ENCODE results near the gene MRLN.

Gene MRLN

DNA sequence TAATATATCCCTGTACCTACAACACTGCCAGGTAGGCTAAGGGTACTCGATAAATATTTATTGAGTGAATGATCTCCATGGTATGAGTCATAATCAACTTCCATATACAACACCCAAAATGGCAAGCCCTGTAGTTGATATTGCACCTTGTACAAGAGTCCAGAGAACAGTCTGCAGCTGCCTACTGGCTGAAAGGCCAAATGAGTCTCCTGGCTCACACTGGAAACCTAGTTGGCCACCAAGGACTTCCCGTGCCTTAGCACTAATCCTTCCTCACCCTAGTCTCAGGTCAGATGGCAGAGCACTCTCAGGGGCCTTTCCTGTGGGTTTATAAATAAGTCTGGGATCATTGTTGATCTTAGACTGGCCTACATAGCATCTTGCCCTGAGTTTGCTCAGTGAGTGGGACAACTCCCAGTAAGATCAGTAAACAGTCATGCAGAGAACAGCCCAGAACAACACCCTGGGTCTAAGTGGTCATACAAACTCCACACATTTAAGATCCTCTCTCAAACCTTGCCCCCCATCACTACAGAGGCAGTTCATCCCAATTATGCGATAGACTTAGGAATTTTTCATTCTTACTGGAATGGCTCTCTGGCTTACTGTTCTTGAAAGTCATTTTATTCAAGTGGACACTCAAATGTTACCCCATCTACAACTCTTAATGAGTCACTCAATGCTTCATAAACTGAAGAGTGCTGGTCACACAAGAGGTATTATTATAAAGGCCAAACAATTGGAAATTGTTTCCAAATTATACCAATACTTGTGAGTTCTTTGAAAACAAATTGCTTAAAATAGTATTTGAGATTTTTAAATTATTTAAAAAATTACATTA lies 28.9 kb downstream of the MRLN start:
- H4K20me1 ChIP-seq (ENCODE audit: low read depth, low read length), result no peaks in the 10 kb centered on the region

DNA sequence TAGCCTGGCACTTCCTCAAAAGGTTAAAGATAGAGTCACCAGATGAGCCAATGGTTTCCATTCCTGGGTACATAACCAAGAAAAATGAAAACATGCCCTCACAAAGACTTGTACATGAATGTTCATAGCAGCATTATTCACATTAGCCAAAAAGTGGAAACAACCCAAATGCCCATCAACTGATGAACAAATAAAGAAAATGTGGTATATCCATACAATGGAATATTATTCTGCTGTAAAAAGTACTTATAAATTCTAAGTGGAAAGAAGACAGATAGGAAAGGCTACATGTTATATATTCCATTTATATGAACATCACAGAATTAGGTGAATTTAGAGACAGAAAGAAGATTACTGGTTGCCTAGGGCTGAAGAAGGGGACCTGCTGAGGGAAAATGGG lies 32.9 kb downstream of the MRLN start:
- no peak overlapping the region for H3K4me2 ChIP-seq (ENCODE audit: low read depth, low read length, poor library complexity, severe bottlenecking)
- no peak overlapping the region for H2AFZ ChIP-seq (ENCODE audit: low read depth, low read length, severe bottlenecking)
- H3K9me3 ChIP-seq (ENCODE audit: insufficient read depth, low read length), result no peaks in the 10 kb centered on the region
- no peak overlapping the region for H3K9ac ChIP-seq (ENCODE audit: low read length)
- no peaks in the 10 kb centered on the region for H4K20me1 ChIP-seq (ENCODE audit: low read depth, low read length)
- H3K79me2 ChIP-seq (ENCODE audit: insufficient read depth, low read length), result no peaks in the 10 kb centered on the region
- H3K4me3 ChIP-seq (ENCODE audit: insufficient read depth, low read length, poor library complexity, severe bottlenecking), result no peak overlapping the region
- no peaks in the 10 kb centered on the region for H3K27me3 ChIP-seq (ENCODE audit: low read length)
- no peak for TF ChIP-seq EZH2phosphoT487 (conservative IDR thresholded peaks at IDR 0.05; ENCODE audit: low read length)
- TF ChIP-seq CTCF (IDR thresholded peaks at IDR 0.05; ENCODE audit: insufficient read depth, low read length, poor library complexity, severe bottlenecking), result no peak
- H3K36me3 ChIP-seq (ENCODE audit: low read length), result no peaks in the 10 kb centered on the region
- no peak overlapping the region for H3K27ac ChIP-seq (ENCODE audit: low read depth, low read length)
- H3K9me2 ChIP-seq (replicated peaks; ENCODE audit: insufficient read depth, low read length), result no peaks in the 10 kb centered on the region
- H3F3A ChIP-seq (ENCODE audit: insufficient read depth), result no peaks in the 10 kb centered on the region

More for the DNA sequence above, 28.9 kb downstream of the MRLN start:
- H3K9me3 ChIP-seq (ENCODE audit: insufficient read depth, low read length), result no peaks in the 10 kb centered on the region
- H3K79me2 ChIP-seq (ENCODE audit: insufficient read depth, low read length), result no peaks in the 10 kb centered on the region
- H3K9me2 ChIP-seq (replicated peaks; ENCODE audit: insufficient read depth, low read length), result no peaks in the 10 kb centered on the region
- no peak overlapping the region for H3K4me2 ChIP-seq (ENCODE audit: low read depth, low read length, poor library complexity, severe bottlenecking)
- H3F3A ChIP-seq (ENCODE audit: insufficient read depth), result no peaks in the 10 kb centered on the region
- no peak overlapping the region for H3K27ac ChIP-seq (ENCODE audit: low read depth, low read length)
- no peak overlapping the region for H3K4me3 ChIP-seq (ENCODE audit: insufficient read depth, low read length, poor library complexity, severe bottlenecking)
- H2AFZ ChIP-seq (ENCODE audit: low read depth, low read length, severe bottlenecking), result no peak overlapping the region
- H3K27me3 ChIP-seq (ENCODE audit: low read length), result no peaks in the 10 kb centered on the region
- no peak overlapping the region for H3K9ac ChIP-seq (ENCODE audit: low read length)
- H3K36me3 ChIP-seq (ENCODE audit: low read length), result no peaks in the 10 kb centered on the region
- TF ChIP-seq CTCF (IDR thresholded peaks at IDR 0.05; ENCODE audit: insufficient read depth, low read length, poor library complexity, severe bottlenecking), result no peak
- TF ChIP-seq EZH2phosphoT487 (conservative IDR thresholded peaks at IDR 0.05; ENCODE audit: low read length), result no peak

DNA sequence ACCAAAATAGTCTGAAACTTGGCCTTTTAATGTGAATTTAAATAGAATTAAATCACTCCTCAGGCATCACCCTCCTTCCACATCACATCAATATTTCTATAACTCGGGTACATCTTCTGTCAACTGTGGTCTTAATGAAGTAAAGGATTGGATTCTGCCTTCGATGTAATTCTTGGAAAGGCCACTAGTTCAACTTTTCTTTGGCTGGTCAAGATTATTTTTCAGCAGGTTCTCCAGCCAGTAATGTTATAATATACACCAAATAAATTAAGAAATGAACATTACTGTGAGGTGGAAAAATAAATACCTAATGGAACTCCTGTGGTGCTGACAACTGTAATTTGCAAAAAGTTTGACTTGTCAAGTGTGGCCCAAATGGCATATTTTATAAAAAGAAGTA lies 33.9 kb downstream of the MRLN start:
- Histone ChIP-seq H3K9ac (ENCODE audit: low read length) (no peak overlapping the region), H3K4me3 (ENCODE audit: insufficient read depth, low read length, poor library complexity, severe bottlenecking) (no peak overlapping the region)
- TF ChIP-seq CTCF (IDR thresholded peaks at IDR 0.05; ENCODE audit: insufficient read depth, low read length, poor library complexity, severe bottlenecking), result no peak
- no peak for TF ChIP-seq EZH2phosphoT487 (conservative IDR thresholded peaks at IDR 0.05; ENCODE audit: low read length)

More for the DNA sequence above, 33.9 kb downstream of the MRLN start:
- Histone ChIP-seq H3K79me2 (ENCODE audit: insufficient read depth, low read length) (no peaks in the 10 kb centered on the region), H3K36me3 (ENCODE audit: low read length) (no peaks in the 10 kb centered on the region), H3K27me3 (ENCODE audit: low read length) (no peaks in the 10 kb centered on the region), H3K4me2 (ENCODE audit: low read depth, low read length, poor library complexity, severe bottlenecking) (no peak overlapping the region), H3K9me2 (replicated peaks; ENCODE audit: insufficient read depth, low read length) (no peaks in the 10 kb centered on the region), H3K27ac (ENCODE audit: low read depth, low read length) (no peak overlapping the region), H2AFZ (ENCODE audit: low read depth, low read length, severe bottlenecking) (no peak overlapping the region), H3K9me3 (ENCODE audit: insufficient read depth, low read length) (no peaks in the 10 kb centered on the region), H4K20me1 (ENCODE audit: low read depth, low read length) (no peaks in the 10 kb centered on the region), H3F3A (ENCODE audit: insufficient read depth) (no peaks in the 10 kb centered on the region)
